Jurkat, Clone E6-1 (cell line): ENCODE results near the gene RPLP1.

Experiments
- DNase-seq: peaks from one replicate; pipeline ENCODE4 v3.0.0-alpha.2; 2011; ENCODE audit warnings: low read depth, low spot score
- H3K4me3 ChIP-seq: 2 replicates; pipeline ENCODE4 v1.5.1; 2011; ENCODE audit warnings: mild to moderate bottlenecking, low read length, control low read depth, moderate library complexity

The RPLP1 gene

GRCh38 chr15:69463182-69463756 lies 10.7 kb downstream of the RPLP1 start:
- DNase-seq = no peak
- H3K4me3 ChIP-seq = peak overlapping the region; percentile 60

- DNase-seq = no peak
- H3K4me3 ChIP-seq = no peak overlapping the region
These were observed 12.6 kb downstream of the RPLP1 start for GRCh38 chr15:69465253-69465652.

DNA sequence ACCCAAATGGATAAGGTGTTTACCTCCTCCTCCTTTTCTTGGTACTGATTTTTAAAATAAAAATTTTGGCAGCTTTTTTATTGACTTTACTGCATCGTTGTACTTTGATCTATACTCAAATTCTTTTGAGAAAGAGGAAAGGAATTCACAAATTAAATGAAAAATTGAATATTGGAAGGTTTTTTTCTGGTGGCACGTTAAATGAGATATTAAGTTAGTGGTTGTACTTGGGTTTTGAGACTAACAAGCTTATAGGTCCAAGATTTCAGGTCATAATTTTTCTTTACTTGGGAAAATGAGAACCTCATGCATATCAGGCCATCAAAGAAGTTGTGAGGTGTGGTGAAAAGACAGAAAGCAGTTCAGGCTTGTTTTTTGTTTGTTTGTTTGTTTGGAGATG lies 14.1 kb downstream of the RPLP1 start:
- no peak for DNase-seq
- no peak overlapping the region for H3K4me3 ChIP-seq

DNA sequence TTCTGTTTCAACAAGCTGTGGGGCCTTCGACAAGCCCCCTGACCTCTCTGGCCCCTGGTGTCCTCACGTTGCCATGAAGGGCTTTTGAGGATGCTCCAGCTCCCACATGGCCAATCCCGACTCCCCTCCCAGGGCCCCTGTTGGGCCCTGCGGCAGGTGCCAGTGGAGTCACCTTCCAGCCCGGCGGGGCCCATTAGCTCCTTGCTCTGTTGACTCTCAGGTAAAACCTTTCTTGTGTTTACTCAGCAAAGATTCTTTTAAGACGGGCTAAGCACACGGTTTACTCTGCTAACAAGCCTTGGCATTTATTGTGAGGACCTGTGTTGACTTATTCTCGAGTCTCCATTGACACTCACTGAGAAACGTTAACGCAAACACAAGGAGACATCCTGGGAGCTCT lies 15.0 kb downstream of the RPLP1 start:
- no peak for DNase-seq

GRCh38 chr15:69468241-69469121 lies 15.9 kb downstream of the RPLP1 start:
- peak; percentile 80 for DNase-seq
- H3K4me3 ChIP-seq = no peak overlapping the region; the same call in 1 of the 2 replicates

More for the DNA sequence above, 15.0 kb downstream of the RPLP1 start:
- H3K4me3 ChIP-seq = no peak overlapping the region

GRCh38 chr15:69469467-69470201 lies 17.0 kb downstream of the RPLP1 start:
- no peak for DNase-seq
- no peak overlapping the region for H3K4me3 ChIP-seq

- no peak for DNase-seq
- no peak overlapping the region for H3K4me3 ChIP-seq
These were observed 19.4 kb downstream of the RPLP1 start for GRCh38 chr15:69472046-69472445.

DNA sequence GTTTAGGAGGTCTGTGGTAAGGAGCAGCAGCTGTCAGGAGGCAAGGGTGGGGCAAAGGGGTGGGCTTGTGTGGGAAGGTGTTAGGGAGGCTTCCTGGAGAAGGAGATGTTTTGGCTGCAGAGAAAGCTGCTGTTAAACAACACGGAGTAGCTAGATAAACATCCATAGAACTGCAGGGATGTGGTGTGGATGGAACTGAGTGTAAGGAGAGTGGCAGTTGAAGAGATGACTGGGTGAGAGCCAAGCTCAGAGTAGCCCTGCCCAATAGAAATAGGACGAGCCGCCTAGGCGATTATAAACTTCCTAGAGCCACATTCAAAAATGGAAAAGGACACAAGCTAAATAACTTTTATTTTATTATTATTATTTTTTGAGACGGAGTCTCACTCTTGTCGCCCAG lies 19.9 kb downstream of the RPLP1 start:
- DNase-seq = no peak
- no peak overlapping the region for H3K4me3 ChIP-seq

- no peak overlapping the region for H3K4me3 ChIP-seq
- DNase-seq = no peak
These were observed 21.7 kb downstream of the RPLP1 start for GRCh38 chr15:69474291-69474690.

DNA sequence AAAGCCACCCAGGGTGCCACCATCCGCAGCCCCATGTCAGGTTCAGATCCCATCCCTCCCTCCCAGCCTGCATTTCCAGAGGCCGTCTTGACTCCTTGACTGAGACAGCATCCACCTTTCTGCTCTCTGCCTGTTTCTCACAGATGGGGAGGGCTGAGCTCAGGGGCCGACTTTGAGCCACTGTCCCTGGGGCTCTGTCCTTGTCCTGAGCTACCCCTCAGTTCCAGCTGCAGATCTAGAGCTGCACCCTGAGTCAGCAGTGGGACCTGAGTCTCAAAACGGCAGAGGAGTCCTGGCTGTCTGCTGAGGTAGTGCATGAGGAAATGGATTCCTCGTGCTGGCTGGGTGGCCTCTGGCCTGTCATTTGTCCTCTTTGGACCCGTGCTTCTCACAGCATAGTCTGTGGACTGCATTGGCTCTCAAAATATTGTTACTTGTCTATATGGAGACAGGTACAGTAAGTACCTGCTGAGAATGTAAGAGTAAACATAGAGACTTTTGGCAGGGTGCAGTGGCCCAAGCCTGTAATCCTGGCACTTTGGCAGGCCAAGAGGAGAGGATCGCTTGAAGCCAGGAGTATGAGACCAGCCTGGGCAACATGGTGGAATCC lies 22.3 kb downstream of the RPLP1 start:
- no peak overlapping the region for H3K4me3 ChIP-seq
- no peak for DNase-seq

- DNase-seq = no peak
- H3K4me3 ChIP-seq = no peak overlapping the region
These were observed 23.2 kb downstream of the RPLP1 start for GRCh38 chr15:69475769-69476358.

GRCh38 chr15:69476704-69477473 lies 24.3 kb downstream of the RPLP1 start:
- no peak for DNase-seq
- H3K4me3 ChIP-seq = no peak overlapping the region

DNA sequence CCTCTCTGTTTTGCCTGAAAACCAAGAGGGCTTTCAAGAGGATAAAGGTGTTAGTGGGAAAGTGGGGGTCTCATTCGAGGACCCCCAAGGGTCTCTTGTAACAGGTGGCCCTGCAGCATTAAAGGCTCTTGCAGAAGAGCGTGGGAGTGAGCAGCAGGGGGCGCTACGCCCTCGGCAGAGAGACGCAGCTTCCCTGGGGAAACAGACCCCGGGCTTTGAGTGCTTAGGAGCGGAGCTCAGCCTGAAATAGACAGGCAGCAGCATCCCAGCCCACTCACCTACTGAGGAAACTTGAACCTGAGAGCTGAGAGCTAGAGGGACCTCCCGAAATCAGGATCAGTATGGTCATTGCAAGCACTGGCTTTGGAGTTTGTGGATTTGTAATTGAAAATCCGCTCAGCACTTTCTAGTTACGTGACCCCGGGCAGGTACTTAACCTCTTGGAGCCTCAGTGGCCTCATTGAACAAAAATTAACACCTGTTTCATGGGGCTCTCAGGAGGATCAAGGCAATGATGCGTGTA lies 25.7 kb downstream of the RPLP1 start:
- no peak for DNase-seq
- H3K4me3 ChIP-seq = no peak overlapping the region

DNA sequence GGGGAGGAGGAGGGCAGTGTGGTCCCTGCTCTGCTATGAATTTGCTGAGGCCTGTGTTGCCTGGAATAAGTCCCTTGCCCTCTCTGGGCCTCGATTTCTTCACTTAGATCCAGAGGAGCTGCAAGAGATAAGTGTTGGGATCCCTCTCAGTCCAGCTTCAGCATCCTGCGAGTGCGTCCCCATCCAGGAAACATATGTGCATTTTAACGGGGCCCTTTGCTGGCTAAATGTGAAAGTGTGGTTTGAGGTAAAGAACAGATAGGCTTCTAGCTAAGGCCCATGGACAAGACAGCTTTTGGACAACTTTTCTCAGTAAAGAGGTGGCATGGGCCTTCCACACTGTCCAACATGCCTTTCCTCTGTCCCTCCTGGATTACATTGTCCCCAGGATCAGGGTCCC lies 26.5 kb downstream of the RPLP1 start:
- H3K4me3 ChIP-seq = no peak overlapping the region
- no peak for DNase-seq

DNA sequence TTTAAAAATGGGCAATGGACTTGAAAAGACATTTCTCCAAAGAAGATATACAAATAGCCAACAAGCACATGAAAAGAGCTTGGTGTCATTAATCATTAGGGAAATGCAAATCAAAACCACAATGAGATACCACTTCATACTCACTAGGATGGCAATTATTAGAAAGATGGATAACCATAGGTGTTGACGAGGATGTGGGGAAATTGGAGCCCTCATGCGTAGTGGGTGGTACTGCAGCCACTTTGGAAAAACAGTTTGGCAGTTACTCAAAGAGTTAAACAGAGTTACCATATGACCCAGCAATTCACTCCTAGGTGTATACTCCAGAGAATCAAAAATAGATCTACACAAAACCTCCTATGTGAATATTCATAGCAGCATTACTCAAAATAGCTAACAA lies 27.4 kb downstream of the RPLP1 start:
- DNase-seq = no peak

GRCh38 chr15:69480932-69481331 lies 28.3 kb downstream of the RPLP1 start:
- no peak overlapping the region for H3K4me3 ChIP-seq
- no peak for DNase-seq

More for the DNA sequence above, 27.4 kb downstream of the RPLP1 start:
- no peak overlapping the region for H3K4me3 ChIP-seq

GRCh38 chr15:69482686-69483256 lies 30.2 kb downstream of the RPLP1 start:
- no peak for DNase-seq
- no peak overlapping the region for H3K4me3 ChIP-seq

DNA sequence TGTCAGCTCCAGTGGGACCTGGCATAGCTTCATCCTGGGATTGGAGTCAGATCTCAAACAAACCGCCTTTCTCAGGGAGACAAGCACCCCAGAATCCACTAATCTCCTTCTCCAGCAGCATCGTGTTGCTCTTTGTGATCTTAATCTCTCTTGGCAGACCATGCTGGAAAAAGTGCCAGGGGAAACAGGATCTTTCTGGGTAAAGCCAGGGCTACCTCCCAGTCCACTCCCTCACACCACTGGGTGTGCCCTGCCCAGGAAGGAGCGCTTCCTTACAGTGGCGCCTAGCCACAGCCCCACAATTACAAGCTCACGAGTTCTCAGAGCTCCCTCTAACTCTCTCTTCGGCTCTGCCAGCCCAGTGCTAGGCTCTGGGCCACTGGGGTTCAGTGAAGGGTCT lies 32.2 kb downstream of the RPLP1 start:
- no peak for DNase-seq
- no peak overlapping the region for H3K4me3 ChIP-seq
